Activated effector memory CD4-positive, alpha-beta T cell treated with Interleukin-2 at 50 U/mL for 16 hours (primary cell): ENCODE measurements around the gene ANXA3.
"Not testable (repeated sequence)": the region's sequence is repeated elsewhere in the genome, so short reads cannot be mapped to it uniquely, and the experiment has no call there.

ENCODE experiments used
- DNase-seq: peaks from one replicate; pipeline ENCODE4 v3.0.0-alpha.2; 2020

Gene ANXA3

GRCh38 chr4:78578674-78579425, 27.3 kb downstream of the ANXA3 start:
- no peak for DNase-seq

GRCh38 chr4:78581618-78582017, 30.0 kb downstream of the ANXA3 start:
- no peak for DNase-seq

DNA sequence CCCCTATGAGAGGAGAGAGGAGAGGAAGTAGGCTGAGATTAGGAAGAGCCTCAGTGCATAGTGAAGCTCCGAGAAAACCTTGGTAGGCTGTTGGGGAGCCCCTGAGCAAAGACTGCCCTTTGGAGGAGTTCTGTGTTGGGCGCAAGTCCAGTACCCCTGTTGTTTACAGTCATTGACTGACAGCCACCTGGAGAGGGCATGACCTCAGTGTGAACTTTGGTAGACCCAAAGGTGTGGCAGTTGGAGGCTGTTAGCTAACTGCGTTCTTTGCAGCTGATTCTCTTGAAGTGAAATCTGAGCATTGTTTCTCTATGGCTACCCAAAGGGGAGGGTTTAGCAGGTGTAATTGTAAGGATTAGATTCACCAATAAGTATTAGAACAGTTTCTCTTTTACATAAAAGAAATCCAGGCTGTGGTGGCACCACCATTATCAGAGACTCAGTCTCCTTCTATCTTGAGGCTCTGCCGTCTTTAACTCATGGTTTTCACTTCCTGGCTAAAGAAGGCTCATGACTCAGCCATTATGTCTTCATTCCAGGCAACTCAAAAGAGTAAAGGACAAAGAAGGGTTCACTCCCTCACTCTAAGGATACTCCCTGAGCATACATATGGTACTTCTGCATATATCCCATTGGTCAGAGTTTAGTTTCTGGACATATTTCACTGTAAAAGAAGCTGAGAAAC, 33.4 kb downstream of the ANXA3 start:
- DNase-seq: no peak

DNA sequence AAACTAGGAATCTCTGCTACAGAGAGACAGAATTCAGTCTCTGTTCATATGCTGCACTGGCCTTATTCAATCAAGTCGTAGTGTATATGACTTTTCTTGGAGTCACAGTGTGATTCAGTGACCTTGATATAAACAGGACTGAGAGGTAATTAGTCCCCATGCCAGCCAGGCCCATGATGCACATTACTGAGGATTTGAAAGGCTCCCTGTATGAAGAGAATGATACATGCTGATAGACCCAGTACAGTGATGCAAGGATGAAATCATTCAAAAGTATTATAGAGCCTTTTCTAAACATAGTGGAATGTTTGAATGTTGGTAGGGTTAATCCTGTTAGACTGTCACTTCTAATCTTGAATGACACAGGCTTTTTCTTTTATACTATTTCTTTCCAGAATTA, 34.1 kb downstream of the ANXA3 start:
- DNase-seq: no peak

DNA sequence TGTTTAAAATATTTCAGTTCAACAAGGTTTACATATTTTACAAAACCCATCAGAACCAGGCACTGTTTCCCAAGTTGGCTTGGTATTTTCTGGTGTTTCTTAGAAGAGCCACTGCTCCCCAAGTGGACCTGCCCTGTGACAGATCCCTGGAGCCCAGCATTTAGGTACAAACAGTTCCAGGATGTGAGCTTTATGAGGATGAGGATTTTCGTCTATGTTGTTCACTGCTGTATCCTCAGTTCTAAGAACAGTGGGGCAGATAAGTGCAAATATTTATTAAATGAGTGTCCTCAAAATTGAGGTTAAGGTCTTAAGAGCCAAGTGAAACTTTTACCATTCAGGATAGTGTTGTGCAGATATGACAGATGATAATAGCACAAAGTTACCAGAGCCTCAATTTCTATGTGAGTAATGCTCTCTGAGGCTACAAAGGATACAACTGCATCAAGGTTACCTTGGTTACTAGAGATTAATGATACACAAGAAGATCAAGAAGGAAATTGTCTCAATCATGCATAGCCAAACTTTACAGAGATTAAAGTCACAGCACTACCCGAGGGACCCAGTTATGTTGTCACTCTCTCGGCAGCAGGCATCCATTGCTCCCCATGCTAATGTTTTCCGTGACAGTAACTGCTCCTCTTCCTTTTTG, 37.5 kb downstream of the ANXA3 start:
- no peak for DNase-seq

- no peak for DNase-seq
These were observed 39.8 kb downstream of the ANXA3 start for GRCh38 chr4:78591404-78591803.

GRCh38 chr4:78592088-78592783, 40.7 kb downstream of the ANXA3 start:
- no peak for DNase-seq

GRCh38 chr4:78596111-78596742, 44.7 kb downstream of the ANXA3 start:
- no peak for DNase-seq

- DNase-seq: not testable (repeated sequence)
These were observed 46.9 kb downstream of the ANXA3 start for GRCh38 chr4:78598431-78598830.

- no peak for DNase-seq
These were observed 47.6 kb downstream of the ANXA3 start for GRCh38 chr4:78599147-78599546.

- DNase-seq: no peak
These were observed 48.4 kb downstream of the ANXA3 start for GRCh38 chr4:78599931-78600375.

DNA sequence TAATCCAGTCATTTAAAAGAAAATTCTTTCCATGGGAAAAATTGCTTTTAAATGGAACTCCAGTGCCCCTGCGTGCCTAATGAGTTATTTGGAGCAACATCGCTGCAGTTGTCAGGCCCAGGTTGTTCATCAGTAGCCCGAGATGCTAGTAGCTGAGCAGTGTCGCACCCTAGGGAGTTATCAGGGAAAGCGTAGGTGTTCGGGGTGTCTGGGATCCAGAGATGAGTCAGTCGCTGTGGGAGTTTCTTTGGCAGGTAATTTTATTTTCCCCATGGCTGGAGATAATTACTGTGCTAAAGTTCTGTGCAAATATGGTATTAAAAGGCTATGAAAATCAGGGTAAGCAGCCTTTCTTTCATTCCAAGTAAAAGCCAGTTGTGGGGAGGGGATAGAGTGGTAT, 49.4 kb downstream of the ANXA3 start:
- no peak for DNase-seq

DNA sequence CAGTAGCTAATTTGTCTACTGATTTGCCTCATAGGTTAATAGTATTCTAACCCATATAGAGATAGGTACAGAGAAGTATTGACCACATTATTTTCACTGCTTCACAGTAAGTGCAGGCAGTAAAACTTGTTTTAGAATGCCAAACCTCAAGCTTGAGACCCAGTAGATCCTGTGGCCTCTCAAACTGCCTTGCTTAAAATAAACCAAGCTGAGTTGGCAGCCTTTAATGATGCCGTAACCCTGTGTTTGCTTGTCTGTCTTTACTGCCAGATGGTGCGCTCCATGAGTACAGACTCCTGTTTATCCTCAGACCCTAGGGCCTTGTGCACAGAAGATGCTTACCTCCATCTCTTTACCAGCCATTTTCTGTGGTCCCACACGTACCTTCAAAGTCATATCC, 50.8 kb downstream of the ANXA3 start:
- DNase-seq: no peak

GRCh38 chr4:78603384-78603783, 51.8 kb downstream of the ANXA3 start:
- no peak for DNase-seq

DNA sequence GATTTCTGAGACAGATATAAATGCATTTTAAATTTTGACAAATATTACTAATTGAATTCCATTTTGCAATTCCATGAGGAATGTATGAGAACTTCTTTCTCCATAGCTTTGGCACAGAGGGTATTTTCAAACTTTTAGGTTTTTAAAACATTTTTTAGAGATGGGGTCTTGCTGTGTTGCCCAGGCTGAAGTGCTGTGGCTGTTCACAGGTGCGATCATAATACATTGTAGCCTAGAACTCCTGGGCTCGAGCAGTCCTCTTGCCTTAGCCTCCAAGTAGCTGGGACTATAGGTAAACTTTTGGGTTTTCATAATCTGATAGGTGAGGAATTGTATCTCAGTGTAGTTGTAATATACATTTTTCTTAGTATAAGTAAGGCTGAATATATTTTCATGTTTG, 53.4 kb downstream of the ANXA3 start:
- no peak for DNase-seq

DNA sequence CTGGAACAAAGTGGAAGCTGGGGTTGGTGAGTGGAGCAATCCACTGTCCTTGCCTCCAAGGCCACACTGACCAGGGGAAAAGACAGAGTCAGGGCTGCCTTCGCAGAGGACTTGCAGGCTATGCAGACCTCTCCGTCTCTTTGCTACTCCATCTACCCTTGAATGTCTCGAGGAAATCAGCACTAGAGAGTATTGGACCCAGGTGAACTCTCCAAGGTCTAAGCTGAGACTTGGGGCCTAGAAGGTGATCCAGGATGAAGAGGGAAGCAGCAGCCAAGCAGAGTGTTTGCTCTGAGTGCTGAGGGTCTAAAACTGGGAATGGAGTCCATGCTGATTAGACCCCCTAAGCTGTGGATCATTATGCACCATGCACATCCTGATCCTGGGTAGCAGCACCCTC, 54.5 kb downstream of the ANXA3 start:
- no peak for DNase-seq

GRCh38 chr4:78606530-78607095, 55.0 kb downstream of the ANXA3 start:
- DNase-seq: no peak

- DNase-seq: no peak
These were observed 57.1 kb downstream of the ANXA3 start for GRCh38 chr4:78608684-78609083.

DNA sequence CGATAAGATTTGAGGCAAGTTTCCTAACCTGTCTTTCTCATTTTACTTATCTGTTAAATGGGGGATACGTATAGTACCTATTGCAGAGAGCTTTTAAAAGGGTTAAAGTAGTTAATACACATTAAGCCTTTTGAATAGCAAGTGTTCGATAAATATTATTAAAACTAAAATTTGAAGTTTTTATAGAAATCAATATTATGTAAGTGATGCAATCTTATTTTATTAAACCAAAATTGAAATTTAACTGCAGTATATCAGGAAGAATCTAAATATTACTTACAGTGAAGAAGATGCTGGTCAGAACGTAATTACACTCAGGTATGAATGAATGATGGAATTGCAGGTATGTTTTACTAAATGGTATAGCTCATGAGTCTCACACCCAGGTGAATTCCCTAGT, 58.0 kb downstream of the ANXA3 start:
- no peak for DNase-seq

DNA sequence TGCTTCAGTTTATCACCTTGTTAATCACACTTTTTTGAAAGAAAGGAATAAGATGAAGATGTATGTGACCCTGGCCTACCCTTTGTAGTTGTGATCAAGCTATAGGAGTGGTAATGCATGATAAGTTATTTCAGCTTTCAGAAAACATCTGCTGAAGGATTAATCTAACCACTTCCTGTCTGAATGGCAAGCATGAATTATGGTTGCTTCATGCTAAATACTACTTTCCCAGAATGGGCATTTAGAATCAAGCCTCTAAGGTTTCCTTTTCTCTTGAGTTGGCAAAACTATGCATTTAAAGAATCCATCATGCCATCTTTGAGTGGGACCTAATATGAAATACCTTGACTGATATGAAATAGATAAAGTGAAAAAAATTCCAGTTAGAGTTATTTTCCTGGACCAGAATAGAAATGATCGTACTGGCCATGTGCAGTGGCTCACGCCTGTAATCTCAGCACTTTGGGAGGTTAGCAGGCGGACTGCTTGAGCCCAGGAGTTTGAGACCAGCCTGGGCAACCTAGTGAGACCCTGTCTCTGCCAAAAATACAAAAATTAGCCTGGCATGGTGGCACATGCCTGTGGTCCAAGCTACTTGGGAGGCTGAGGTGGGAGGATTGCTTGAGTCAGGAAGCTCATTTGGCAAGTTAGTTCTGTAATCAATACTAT, 59.1 kb downstream of the ANXA3 start:
- no peak for DNase-seq

GRCh38 chr4:78611215-78611558, 59.6 kb downstream of the ANXA3 start:
- no peak for DNase-seq
